Caco-2 (cell line): ENCODE results near the gene AMDHD1. TPM values are rescaled to one million over a fixed set of nuclear protein-coding genes. Genes with fewer than 3 reads are reported as not detected.
A peak's percentile ranks its signal among the peaks of the same experiment; 100 is the strongest.

Experiments used
- BruUV-seq: library from RNA; stranded (reverse); fragments of 400-500 nt; replicated peaks from 2 replicates; lab custom pipeline; 2021; lab: Mats Ljungman, UMichigan
- CTCF ChIA-PET: fragments of 300-600 bp; sonication (Branson Sonifier 250); formaldehyde crosslinking; loops from one replicate; lab custom pipeline; 2022; ENCODE audit warnings: antibody characterized with exemption; lab: Charles Lee
- POLR2A ChIA-PET: fragments of 300-600 bp; sonication (Branson Sonifier 250); formaldehyde crosslinking; loops from one replicate; lab custom pipeline; 2022; ENCODE audit warnings: antibody characterized with exemption; lab: Charles Lee
- DNase-seq, 2 experiments: peaks; one replicate each; pipeline versions ENCODE4 v3.0.0 to v3.0.0-alpha.2; 2020 to 2022
- H3K27me3 ChIP-seq: replicated peaks from 2 replicates; pipeline ENCODE4 v1.6.0; 2011; ENCODE audit warnings: low read length; ENCODE audit not compliant: control insufficient read depth, insufficient read depth
- H3K36me3 ChIP-seq: 2 replicates; pipeline ENCODE4 v1.5.1; 2011; ENCODE audit warnings: low read length; ENCODE audit not compliant: control insufficient read depth, insufficient read depth
- H3K4me1 ChIP-seq: fragments of 250-450 bp; sonication (Bioruptor Pico); 2 replicates; pipeline ENCODE4 v1.5.1; 2020; ENCODE audit warnings: mild to moderate bottlenecking
- H3K4me3 ChIP-seq: 2 replicates; pipeline ENCODE4 v1.5.1; 2011; ENCODE audit warnings: low read depth, mild to moderate bottlenecking, control low read depth, low read length
- H3K9me3 ChIP-seq: fragments of 250-450 bp; sonication (Bioruptor Pico); 2 replicates; pipeline ENCODE4 v1.5.1; 2020; ENCODE audit warnings: mild to moderate bottlenecking, moderate library complexity
- H3K27ac Mint-ChIP-seq: one replicate; pipeline ENCODE4 v1.8.0; 2022; ENCODE audit warnings: mixed read lengths; ENCODE audit not compliant: unreplicated experiment
- H3K27me3 Mint-ChIP-seq: one replicate; pipeline ENCODE4 v1.8.0; 2022; ENCODE audit warnings: mixed read lengths; ENCODE audit not compliant: insufficient read depth, unreplicated experiment
- H3K36me3 Mint-ChIP-seq: one replicate; pipeline ENCODE4 v1.8.0; 2022; ENCODE audit warnings: mild to moderate bottlenecking, mixed read lengths; ENCODE audit not compliant: insufficient read depth, unreplicated experiment
- H3K4me1 Mint-ChIP-seq: one replicate; pipeline ENCODE4 v1.8.0; 2022; ENCODE audit warnings: low read depth, mixed read lengths; ENCODE audit not compliant: unreplicated experiment
- H3K4me3 Mint-ChIP-seq: one replicate; pipeline ENCODE4 v1.8.0; 2022; ENCODE audit warnings: mild to moderate bottlenecking, moderate library complexity, mixed read lengths; ENCODE audit not compliant: unreplicated experiment
- H3K9me3 Mint-ChIP-seq: one replicate; pipeline ENCODE4 v1.8.0; 2022; ENCODE audit warnings: mixed read lengths; ENCODE audit not compliant: unreplicated experiment
- intact Hi-C: fragments of 100-400 bp; cut with micrococcal nuclease; formaldehyde crosslinking; loops from one replicate; pipeline ENCODE4 v1.10.0; 2022; ENCODE audit not compliant: unreplicated experiment
- total RNA-seq: library from RNA; stranded (reverse); gene quantifications from 2 replicates; pipeline ENCODE4 v1.2.3, GENCODE V29; 2022
- TF ChIP-seq, protein P1 (sequence below), 2 experiments: fragments of 200-600 bp in 1 of 2; IDR thresholded peaks; 1 replicate in 1 of 2; 2 replicates in 1 of 2; pipeline versions ENCODE4 v1.5.1 to v1.8.0; 2011 to 2022; ENCODE audit warnings: antibody characterized with exemption in 1 of 2, control low read depth in 1 of 2, inconsistent platforms in 1 of 2, low read depth in 1 of 2, low read length in 1 of 2, mild to moderate bottlenecking in 1 of 2, moderate library complexity in 1 of 2; ENCODE audit not compliant: insufficient read depth in 1 of 2, severe bottlenecking in 1 of 2, unreplicated experiment in 1 of 2

Gene AMDHD1
- total RNA-seq, 1 experiment from 2014 or later, result 0.61 TPM

DNA sequence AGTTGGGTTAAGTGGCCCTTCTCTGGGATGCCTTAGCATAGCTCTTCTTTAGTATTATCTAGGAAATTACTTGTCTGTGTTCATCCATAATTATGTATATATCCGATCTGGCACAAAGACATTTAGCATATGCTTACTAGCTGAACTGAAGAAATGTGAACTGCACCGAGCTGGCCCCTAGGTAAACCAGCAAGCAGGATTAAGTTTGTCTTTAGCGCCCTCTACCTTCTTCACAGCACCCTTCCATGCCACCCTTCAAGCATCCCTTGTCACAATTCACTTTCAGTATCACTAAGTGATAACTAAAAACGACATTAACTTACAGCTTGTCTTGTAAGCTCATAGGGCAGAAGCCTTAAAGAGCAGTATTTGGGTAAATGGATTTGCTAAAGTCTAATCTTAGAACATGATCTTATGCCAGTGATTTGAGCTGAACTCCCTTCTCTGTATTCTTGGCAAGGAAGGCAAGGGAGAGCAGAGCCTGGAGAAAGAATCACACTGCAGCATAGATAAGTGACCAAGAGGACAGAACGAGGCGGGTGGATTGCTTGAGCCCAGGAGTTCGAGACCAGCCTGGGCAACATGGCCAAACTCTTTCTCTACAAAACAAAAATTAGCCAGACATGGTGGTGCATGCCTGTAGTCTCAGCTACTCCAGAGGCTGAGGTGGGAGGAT is 55.6 kb downstream of the AMDHD1 start:
- ChIA-PET CTCF (interaction anchor here (0.5 to 2.3 kb wide), 11 partner anchors 9 to 424 kb away, joined by 3 to 24 read pairs (median 4); partner anchors contain the start of gene CCDC38), POLR2A (interaction anchor here (0.6 kb wide), 2 partner anchors 62 to 194 kb away, joined by 3 to 7 read pairs; no protein-coding TSS in a partner anchor)
- H3K4me3 Mint-ChIP-seq, result no peak overlapping the region
- H3K36me3 Mint-ChIP-seq, result peaks cover 5% of the 10 kb centered on the region
- no peaks in the 10 kb centered on the region for H3K27me3 Mint-ChIP-seq
- no peaks in the 10 kb centered on the region for H3K9me3 Mint-ChIP-seq
- Histone ChIP-seq H3K36me3 (no peaks in the 10 kb centered on the region), H3K4me1 (no peaks in the 10 kb centered on the region; the same call in 1 of the 2 replicates), H3K9me3 (no peaks in the 10 kb centered on the region), H3K27me3 (no peaks in the 10 kb centered on the region), H3K4me3 (no peak overlapping the region)
- peaks cover 20% of the 10 kb centered on the region for H3K4me1 Mint-ChIP-seq
- no peak overlapping the region for H3K27ac Mint-ChIP-seq
- intact Hi-C loops, result loop anchor here (1.0 to 10.0 kb wide), 4 partner anchors 39 to 414 kb away; no protein-coding TSS in a partner anchor
- TF ChIP-seq, protein P1, sequence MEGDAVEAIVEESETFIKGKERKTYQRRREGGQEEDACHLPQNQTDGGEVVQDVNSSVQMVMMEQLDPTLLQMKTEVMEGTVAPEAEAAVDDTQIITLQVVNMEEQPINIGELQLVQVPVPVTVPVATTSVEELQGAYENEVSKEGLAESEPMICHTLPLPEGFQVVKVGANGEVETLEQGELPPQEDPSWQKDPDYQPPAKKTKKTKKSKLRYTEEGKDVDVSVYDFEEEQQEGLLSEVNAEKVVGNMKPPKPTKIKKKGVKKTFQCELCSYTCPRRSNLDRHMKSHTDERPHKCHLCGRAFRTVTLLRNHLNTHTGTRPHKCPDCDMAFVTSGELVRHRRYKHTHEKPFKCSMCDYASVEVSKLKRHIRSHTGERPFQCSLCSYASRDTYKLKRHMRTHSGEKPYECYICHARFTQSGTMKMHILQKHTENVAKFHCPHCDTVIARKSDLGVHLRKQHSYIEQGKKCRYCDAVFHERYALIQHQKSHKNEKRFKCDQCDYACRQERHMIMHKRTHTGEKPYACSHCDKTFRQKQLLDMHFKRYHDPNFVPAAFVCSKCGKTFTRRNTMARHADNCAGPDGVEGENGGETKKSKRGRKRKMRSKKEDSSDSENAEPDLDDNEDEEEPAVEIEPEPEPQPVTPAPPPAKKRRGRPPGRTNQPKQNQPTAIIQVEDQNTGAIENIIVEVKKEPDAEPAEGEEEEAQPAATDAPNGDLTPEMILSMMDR (IDR thresholded peaks at IDR 0.05; ENCODE audit: insufficient read depth in 1 of 2, low read depth in 1 of 2, low read length in 1 of 2, severe bottlenecking in 1 of 2, unreplicated experiment in 1 of 2), result peak; percentile 64 to 67
- BruUV-seq, result no TSS peak
- peak; percentile 55 to 58 for DNase-seq

DNA sequence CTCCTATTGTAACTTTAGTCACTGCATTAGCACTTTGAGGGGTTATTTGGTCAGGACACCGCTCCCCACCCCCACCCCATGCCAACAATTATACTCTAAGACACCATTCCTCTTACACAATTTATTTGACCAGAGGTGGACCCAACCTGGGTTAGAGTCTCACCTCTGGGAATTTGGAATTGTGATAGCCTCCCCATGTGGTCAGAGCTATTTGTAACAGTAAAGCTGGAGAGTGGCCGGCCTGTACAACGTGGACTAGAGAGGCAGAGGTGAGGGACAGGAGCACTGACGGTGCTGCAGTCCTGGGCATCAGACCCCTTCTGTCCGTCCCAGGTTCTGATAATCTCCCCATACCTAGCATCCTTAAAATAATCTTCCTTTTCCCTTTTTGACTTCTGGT is 56.4 kb downstream of the AMDHD1 start:
- ChIA-PET POLR2A (interaction anchor here (0.6 kb wide), 1 partner anchor 61 kb away, joined by 3 read pairs; no protein-coding TSS in a partner anchor), CTCF (interaction anchor here (1.6 to 2.3 kb wide), 3 partner anchors 34 to 81 kb away, joined by 4 to 24 read pairs (median 9); no protein-coding TSS in a partner anchor)
- intact Hi-C loops, result loop anchor here (1.0 to 10.0 kb wide), 3 partner anchors 40 to 415 kb away; no protein-coding TSS in a partner anchor
- Mint-ChIP-seq H3K9me3 (no peaks in the 10 kb centered on the region), H3K4me3 (no peak overlapping the region), H3K27me3 (no peaks in the 10 kb centered on the region), H3K4me1 (peaks cover 20% of the 10 kb centered on the region), H3K27ac (no peak overlapping the region), H3K36me3 (peaks cover 5% of the 10 kb centered on the region)
- H3K4me1 ChIP-seq, result no peaks in the 10 kb centered on the region; the same call in 1 of the 2 replicates
- BruUV-seq, result no TSS peak
- no peaks in the 10 kb centered on the region for H3K27me3 ChIP-seq
- H3K4me3 ChIP-seq, result no peak overlapping the region
- TF ChIP-seq, protein P1 (IDR thresholded peaks at IDR 0.05; ENCODE audit: insufficient read depth in 1 of 2, low read depth in 1 of 2, low read length in 1 of 2, severe bottlenecking in 1 of 2, unreplicated experiment in 1 of 2), result no peak
- H3K36me3 ChIP-seq, result no peaks in the 10 kb centered on the region
- H3K9me3 ChIP-seq, result no peaks in the 10 kb centered on the region
- no peak for DNase-seq

- TF ChIP-seq, protein P1 (IDR thresholded peaks at IDR 0.05; ENCODE audit: insufficient read depth in 1 of 2, low read depth in 1 of 2, low read length in 1 of 2, severe bottlenecking in 1 of 2, unreplicated experiment in 1 of 2), result no peak
- Histone ChIP-seq H3K4me1 (no peaks in the 10 kb centered on the region; the same call in 1 of the 2 replicates), H3K27me3 (no peaks in the 10 kb centered on the region), H3K9me3 (no peaks in the 10 kb centered on the region), H3K36me3 (no peaks in the 10 kb centered on the region), H3K4me3 (no peak overlapping the region)
- ChIA-PET CTCF (no interaction called here), POLR2A (no interaction called here)
- Mint-ChIP-seq H3K4me1 (peaks cover 19% of the 10 kb centered on the region), H3K9me3 (no peaks in the 10 kb centered on the region), H3K27me3 (no peaks in the 10 kb centered on the region), H3K27ac (no peak overlapping the region), H3K36me3 (peaks cover 5% of the 10 kb centered on the region), H3K4me3 (no peak overlapping the region)
- intact Hi-C loops, result no loop called here
- no peak for DNase-seq
- no TSS peak for BruUV-seq
Measured at GRCh38 chr12:96000858-96001257, 57.7 kb downstream of the AMDHD1 start.
